Duodenal mucosa (tissue), 2 donors: ENCODE results near the gene SEMA4C.

Source experiments
- H3K27ac ChIP-seq: one replicate; pipeline ENCODE4 v1.7.0; 2013; ENCODE audit warnings: low read depth, low read length
- H3K27me3 ChIP-seq, 2 donors: one replicate each; pipeline ENCODE4 v1.7.0; 2013; ENCODE audit warnings: low read length in 2 of 2, control low read depth in 1 of 2; ENCODE audit not compliant: insufficient read depth in 2 of 2, control insufficient read depth in 1 of 2
- H3K36me3 ChIP-seq, 2 donors: one replicate each; pipeline ENCODE4 v1.7.0; 2013; ENCODE audit warnings: low read length in 2 of 2, control low read depth in 1 of 2; ENCODE audit not compliant: insufficient read depth in 2 of 2, control insufficient read depth in 1 of 2
- H3K4me1 ChIP-seq, 2 donors: one replicate each; pipeline ENCODE4 v1.7.0; 2013; ENCODE audit warnings: low read length in 2 of 2, control low read depth in 1 of 2; ENCODE audit not compliant: insufficient read depth in 2 of 2, control insufficient read depth in 1 of 2
- H3K4me3 ChIP-seq, 2 donors: one replicate each; pipeline ENCODE4 v1.7.0; 2013; ENCODE audit warnings: low read length in 2 of 2, low read depth in 1 of 2
- H3K9ac ChIP-seq, 2 donors: one replicate each; pipeline ENCODE4 v1.7.0; 2013; ENCODE audit warnings: low read length in 2 of 2, low read depth in 1 of 2
- H3K9me3 ChIP-seq, 2 donors: one replicate each; pipeline ENCODE4 v1.7.0; 2013; ENCODE audit warnings: low read length in 2 of 2, control low read depth in 1 of 2; ENCODE audit not compliant: control insufficient read depth in 1 of 2

The SEMA4C gene

GRCh38 chr2:96830044-96830562 lies 39.8 kb downstream of the SEMA4C start:
- Histone ChIP-seq H3K27me3 (no peaks in the 10 kb centered on the region), H3K4me3 (no peak overlapping the region), H3K9me3 (no peaks in the 10 kb centered on the region), H3K36me3 (peaks cover 56 to 92% of the 10 kb centered on the region in 2 donors), H3K9ac (no peak overlapping the region), H3K4me1 (peaks cover 11 to 16% of the 10 kb centered on the region in 2 donors), H3K27ac (no peak overlapping the region)

GRCh38 chr2:96828874-96829273 lies 41.0 kb downstream of the SEMA4C start:
- H3K9me3 ChIP-seq, result no peaks in the 10 kb centered on the region
- no peak overlapping the region for H3K4me3 ChIP-seq
- peaks cover 57 to 90% of the 10 kb centered on the region in 2 donors for H3K36me3 ChIP-seq
- H3K9ac ChIP-seq, result no peak overlapping the region
- peaks cover 16% of the 10 kb centered on the region in 2 donors for H3K4me1 ChIP-seq
- H3K27me3 ChIP-seq, result no peaks in the 10 kb centered on the region
- H3K27ac ChIP-seq, result no peak overlapping the region

GRCh38 chr2:96828436-96828835 lies 41.4 kb downstream of the SEMA4C start:
- Histone ChIP-seq H3K4me3 (no peak overlapping the region), H3K27me3 (no peaks in the 10 kb centered on the region), H3K4me1 (peaks cover 16 to 20% of the 10 kb centered on the region in 2 donors), H3K9ac (no peak overlapping the region), H3K27ac (no peak overlapping the region), H3K9me3 (no peaks in the 10 kb centered on the region), H3K36me3 (peaks cover 57 to 91% of the 10 kb centered on the region in 2 donors)

- H3K9me3 ChIP-seq, result no peaks in the 10 kb centered on the region
- H3K9ac ChIP-seq, result no peak overlapping the region
- no peak overlapping the region for H3K4me3 ChIP-seq
- peaks cover 50 to 85% of the 10 kb centered on the region in 2 donors for H3K36me3 ChIP-seq
- no peak overlapping the region for H3K27ac ChIP-seq
- H3K27me3 ChIP-seq, result no peaks in the 10 kb centered on the region
- peaks cover 15 to 18% of the 10 kb centered on the region in 2 donors for H3K4me1 ChIP-seq
Measured at GRCh38 chr2:96826546-96827278, 43.2 kb downstream of the SEMA4C start.

GRCh38 chr2:96825057-96825456 lies 44.8 kb downstream of the SEMA4C start:
- H3K36me3 ChIP-seq, result peaks cover 40 to 69% of the 10 kb centered on the region in 2 donors
- peaks cover 30 to 31% of the 10 kb centered on the region in 2 donors for H3K4me1 ChIP-seq
- no peaks in the 10 kb centered on the region for H3K9me3 ChIP-seq
- H3K27ac ChIP-seq, result no peak overlapping the region
- H3K9ac ChIP-seq, result no peak overlapping the region
- no peak overlapping the region for H3K4me3 ChIP-seq
- H3K27me3 ChIP-seq, result no peaks in the 10 kb centered on the region

- H3K27me3 ChIP-seq, result no peaks in the 10 kb centered on the region
- H3K4me1 ChIP-seq, result peaks cover 38 to 39% of the 10 kb centered on the region in 2 donors
- H3K4me3 ChIP-seq, result no peak overlapping the region
- H3K36me3 ChIP-seq, result peaks cover 36 to 61% of the 10 kb centered on the region in 2 donors
- H3K9ac ChIP-seq, result no peak overlapping the region
- no peaks in the 10 kb centered on the region for H3K9me3 ChIP-seq
- no peak overlapping the region for H3K27ac ChIP-seq
Measured at GRCh38 chr2:96824079-96824870, 45.6 kb downstream of the SEMA4C start.

- Histone ChIP-seq H3K27ac (no peak overlapping the region), H3K27me3 (no peaks in the 10 kb centered on the region), H3K9me3 (no peaks in the 10 kb centered on the region), H3K36me3 (peaks cover 29 to 52% of the 10 kb centered on the region in 2 donors), H3K4me1 (peaks cover 49 to 50% of the 10 kb centered on the region in 2 donors), H3K9ac (no peak overlapping the region), H3K4me3 (no peak overlapping the region)
Measured at GRCh38 chr2:96823198-96823597, 46.7 kb downstream of the SEMA4C start.

- Histone ChIP-seq H3K27ac (no peak overlapping the region), H3K4me3 (no peak overlapping the region), H3K36me3 (peaks cover 25 to 48% of the 10 kb centered on the region in 2 donors), H3K27me3 (no peaks in the 10 kb centered on the region), H3K4me1 (peaks cover 51 to 54% of the 10 kb centered on the region in 2 donors), H3K9ac (no peak overlapping the region), H3K9me3 (no peaks in the 10 kb centered on the region)
Measured at GRCh38 chr2:96822786-96823185, 47.1 kb downstream of the SEMA4C start.

- peak overlapping the region; percentile 12 to 42 for H3K9ac ChIP-seq
- H3K27ac ChIP-seq, result peak overlapping the region; percentile 24
- H3K9me3 ChIP-seq, result no peaks in the 10 kb centered on the region
- no peaks in the 10 kb centered on the region for H3K27me3 ChIP-seq
- H3K4me1 ChIP-seq, result peaks cover 59 to 62% of the 10 kb centered on the region in 2 donors
- peaks cover 13 to 32% of the 10 kb centered on the region in 2 donors for H3K36me3 ChIP-seq
- H3K4me3 ChIP-seq, result peak overlapping the region; percentile 69 to 82
Measured at GRCh38 chr2:96821113-96821675, 48.7 kb downstream of the SEMA4C start.
